ENCODE measurements around the gene SERTAD2.

DNA sequence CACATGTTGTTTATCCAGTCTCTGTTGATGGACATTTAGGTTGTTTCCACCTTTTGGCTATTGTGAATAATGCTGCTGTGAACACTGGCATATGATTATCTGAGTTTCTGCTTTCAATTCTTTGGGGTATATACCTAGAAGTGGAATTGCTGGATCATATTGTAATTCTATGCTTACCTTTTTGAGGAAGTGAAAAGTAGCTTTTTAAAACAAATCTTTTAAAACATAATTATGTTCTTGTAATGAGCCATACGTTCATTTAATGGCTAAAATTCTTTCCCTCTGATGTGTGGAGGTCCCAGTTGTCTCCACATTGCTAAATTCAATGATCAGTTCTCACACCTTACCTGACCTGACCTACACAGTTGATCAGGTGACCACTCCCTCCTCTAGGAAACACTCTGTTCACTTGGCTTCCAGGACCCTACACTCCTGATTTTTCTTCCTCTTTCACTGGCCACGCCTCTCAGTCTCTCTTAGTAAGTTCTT is 27.8 kb upstream of the SERTAD2 start:
- TF ChIP-seq CTCF (IDR thresholded peaks at IDR 0.05), result no peak
- no peak for TF ChIP-seq POLR2A (IDR thresholded peaks at IDR 0.05)

Data from right lobe of liver (tissue), 4 donors.